ENCODE results near the gene MKI67. TPM values are rescaled to one million over a fixed set of nuclear protein-coding genes. Genes with fewer than 3 reads are reported as not detected.
A peak's percentile ranks its signal among the peaks of the same experiment; 100 is the strongest.

The MKI67 gene
- total RNA-seq, 3 donors from 2014 or later (not counting 1 experiment from before 2014, with no cell fraction given), result 5.3 to 10.0 (median 6.8) TPM

DNA sequence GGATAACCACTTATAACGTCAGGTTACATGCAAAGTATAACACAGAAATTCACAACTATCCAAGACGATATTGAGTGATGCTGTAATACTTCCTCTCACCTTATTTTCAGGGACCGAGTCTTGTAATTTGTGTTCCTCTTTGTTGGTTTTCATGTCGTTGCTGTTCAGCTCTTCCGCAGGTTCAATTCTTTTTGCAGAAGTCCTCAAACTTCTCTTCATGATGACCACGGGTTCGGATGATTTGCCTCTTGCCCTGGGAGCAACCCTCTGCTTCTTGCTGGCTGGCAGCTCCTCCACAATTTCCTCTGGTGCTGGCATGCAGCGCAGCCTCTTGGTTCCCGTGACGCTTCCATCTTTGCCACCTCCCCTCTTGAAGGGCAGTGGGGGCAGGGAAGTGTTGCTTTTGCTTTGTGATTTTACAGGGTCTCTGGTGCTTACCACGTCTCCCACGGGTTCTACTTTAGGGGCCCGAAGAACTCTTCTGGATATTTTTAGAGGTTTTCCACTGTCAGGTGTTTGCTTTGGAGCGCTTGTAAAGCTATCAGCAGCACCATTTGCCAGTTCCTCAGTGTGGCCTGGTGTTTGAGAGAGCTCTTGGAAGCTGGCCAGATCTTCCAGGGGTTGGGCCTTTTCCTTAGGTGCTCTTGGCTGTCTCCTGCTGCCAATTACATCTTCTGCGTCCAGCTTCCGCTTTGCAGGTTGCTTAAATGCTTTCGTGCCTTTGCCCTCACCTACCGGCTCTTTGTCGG lies 23.6 kb downstream of the MKI67 start:
- Histone ChIP-seq H3K36me3 (ENCODE audit: control insufficient read depth, insufficient read depth, low read length) (no peaks in the 10 kb centered on the region), H3K4me3 (ENCODE audit: low read length) (no peak overlapping the region)

DNA sequence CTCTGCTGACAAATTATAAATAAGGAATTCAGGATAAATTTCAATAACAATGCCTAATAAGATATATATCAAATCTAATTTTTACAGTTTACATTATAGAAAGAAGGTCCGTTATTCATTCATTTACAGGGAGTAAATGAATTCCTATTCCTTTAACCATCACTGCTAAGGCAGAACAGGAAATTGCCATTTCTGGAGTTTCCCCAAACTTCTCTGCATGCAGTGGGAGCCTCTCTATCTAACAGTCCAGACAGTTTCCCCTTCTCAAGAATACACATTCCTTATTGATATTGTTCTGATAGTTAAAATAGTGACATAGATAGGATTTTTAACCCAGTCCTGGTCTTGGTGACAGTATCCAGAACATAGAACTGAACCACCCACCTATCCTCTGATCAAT lies 24.3 kb downstream of the MKI67 start:
- Histone ChIP-seq H3K4me1 (ENCODE audit: control insufficient read depth, insufficient read depth, low read length) (peaks cover 39% of the 10 kb centered on the region), H3K9me3 (ENCODE audit: control insufficient read depth, insufficient read depth, low read length) (no peaks in the 10 kb centered on the region), H3K4me3 (ENCODE audit: low read length) (no peak overlapping the region), H3K36me3 (ENCODE audit: control insufficient read depth, insufficient read depth, low read length) (no peaks in the 10 kb centered on the region), H3K27ac (ENCODE audit: low read length) (no peak overlapping the region), H3K27me3 (ENCODE audit: control insufficient read depth, insufficient read depth, low read length) (no peaks in the 10 kb centered on the region)
- DNase-seq, result no peak
- Mint-ChIP-seq H3K36me3 (no peaks in the 10 kb centered on the region), H3K4me3 (no peak overlapping the region), H3K9me3 (no peaks in the 10 kb centered on the region), H3K27ac (no peak overlapping the region), H3K27me3 (ENCODE audit: low read depth in 2 of 2) (peaks cover 6 to 16% of the 10 kb centered on the region in 2 donors), H3K4me1 (peaks cover 29 to 47% of the 10 kb centered on the region in 2 donors)
- TF ChIP-seq, protein P1, sequence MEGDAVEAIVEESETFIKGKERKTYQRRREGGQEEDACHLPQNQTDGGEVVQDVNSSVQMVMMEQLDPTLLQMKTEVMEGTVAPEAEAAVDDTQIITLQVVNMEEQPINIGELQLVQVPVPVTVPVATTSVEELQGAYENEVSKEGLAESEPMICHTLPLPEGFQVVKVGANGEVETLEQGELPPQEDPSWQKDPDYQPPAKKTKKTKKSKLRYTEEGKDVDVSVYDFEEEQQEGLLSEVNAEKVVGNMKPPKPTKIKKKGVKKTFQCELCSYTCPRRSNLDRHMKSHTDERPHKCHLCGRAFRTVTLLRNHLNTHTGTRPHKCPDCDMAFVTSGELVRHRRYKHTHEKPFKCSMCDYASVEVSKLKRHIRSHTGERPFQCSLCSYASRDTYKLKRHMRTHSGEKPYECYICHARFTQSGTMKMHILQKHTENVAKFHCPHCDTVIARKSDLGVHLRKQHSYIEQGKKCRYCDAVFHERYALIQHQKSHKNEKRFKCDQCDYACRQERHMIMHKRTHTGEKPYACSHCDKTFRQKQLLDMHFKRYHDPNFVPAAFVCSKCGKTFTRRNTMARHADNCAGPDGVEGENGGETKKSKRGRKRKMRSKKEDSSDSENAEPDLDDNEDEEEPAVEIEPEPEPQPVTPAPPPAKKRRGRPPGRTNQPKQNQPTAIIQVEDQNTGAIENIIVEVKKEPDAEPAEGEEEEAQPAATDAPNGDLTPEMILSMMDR (IDR thresholded peaks at IDR 0.05), result no peak
- WGBS (ENCODE audit: insufficient coverage), result 100% methylated on average over 1 of the region's 1 CpG
- no peak for ATAC-seq
- intact Hi-C loops (cut with micrococcal nuclease), result no loop called here

More for the DNA sequence above, 23.6 kb downstream of the MKI67 start:
- Mint-ChIP-seq H3K9me3 (no peaks in the 10 kb centered on the region), H3K4me1 (peaks cover 22 to 40% of the 10 kb centered on the region in 2 donors), H3K27me3 (ENCODE audit: low read depth in 2 of 2) (peaks cover 6 to 16% of the 10 kb centered on the region in 2 donors), H3K4me3 (peak overlapping the region; percentile 8), H3K27ac (peak overlapping the region; percentile 11 to 50), H3K36me3 (no peaks in the 10 kb centered on the region)
- Histone ChIP-seq H3K27ac (ENCODE audit: low read length) (no peak overlapping the region), H3K9me3 (ENCODE audit: control insufficient read depth, insufficient read depth, low read length) (no peaks in the 10 kb centered on the region), H3K27me3 (ENCODE audit: control insufficient read depth, insufficient read depth, low read length) (no peaks in the 10 kb centered on the region), H3K4me1 (ENCODE audit: control insufficient read depth, insufficient read depth, low read length) (peaks cover 33% of the 10 kb centered on the region)
- TF ChIP-seq, protein P1 (IDR thresholded peaks at IDR 0.05), result no peak
- 76% methylated on average over 19 of the region's 19 CpGs for WGBS (ENCODE audit: insufficient coverage)
- DNase-seq (no peak), ATAC-seq (no peak)
- intact Hi-C loops (cut with micrococcal nuclease), result no loop called here

DNA sequence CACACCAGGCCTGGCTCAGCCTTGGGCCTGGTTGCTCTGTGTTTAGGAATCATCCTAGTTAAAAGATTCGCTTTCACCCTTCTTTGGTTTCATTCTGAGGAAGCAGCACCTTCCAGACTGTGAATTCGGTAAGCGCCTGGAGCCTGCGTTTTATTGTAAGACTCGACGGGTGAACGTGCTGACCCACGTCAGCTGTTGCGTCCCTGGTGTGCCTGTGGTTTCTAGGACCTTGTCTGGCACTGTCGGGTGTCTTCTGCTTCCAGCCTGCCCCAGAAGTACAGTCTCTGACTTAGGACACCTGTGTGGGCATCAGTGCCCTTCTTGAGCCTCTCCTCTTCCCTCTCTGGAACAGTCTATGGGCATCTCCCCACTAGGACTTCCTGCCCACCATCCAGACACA lies 26.3 kb downstream of the MKI67 start:
- H3K4me1 ChIP-seq (ENCODE audit: control insufficient read depth, insufficient read depth, low read length), result peaks cover 59% of the 10 kb centered on the region
- no peaks in the 10 kb centered on the region for H3K36me3 Mint-ChIP-seq

More for the DNA sequence above, 26.3 kb downstream of the MKI67 start:
- H3K4me3 Mint-ChIP-seq, result no peak overlapping the region
- Histone ChIP-seq H3K4me3 (ENCODE audit: low read length) (no peak overlapping the region), H3K27ac (ENCODE audit: low read length) (no peak overlapping the region), H3K27me3 (ENCODE audit: control insufficient read depth, insufficient read depth, low read length) (no peaks in the 10 kb centered on the region), H3K36me3 (ENCODE audit: control insufficient read depth, insufficient read depth, low read length) (no peaks in the 10 kb centered on the region), H3K9me3 (ENCODE audit: control insufficient read depth, insufficient read depth, low read length) (no peaks in the 10 kb centered on the region)
- TF ChIP-seq, protein P1 (IDR thresholded peaks at IDR 0.05), result no peak
- H3K27ac Mint-ChIP-seq, result no peak overlapping the region
- DNase-seq, result no peak
- no peak for ATAC-seq
- H3K4me1 Mint-ChIP-seq, result peaks cover 47 to 62% of the 10 kb centered on the region in 2 donors
- intact Hi-C loops (cut with micrococcal nuclease), result loop anchor here (5.0 kb wide), 1 partner anchor 47 kb away; no protein-coding TSS in a partner anchor
- H3K9me3 Mint-ChIP-seq, result no peaks in the 10 kb centered on the region
- 88% methylated on average over 10 of the region's 10 CpGs for WGBS (ENCODE audit: insufficient coverage)
- peaks cover 6 to 16% of the 10 kb centered on the region in 2 donors for H3K27me3 Mint-ChIP-seq (ENCODE audit: low read depth in 2 of 2)
